NCI-H146 (cell line): ENCODE results near the gene CCS.
A peak's percentile ranks its signal among the peaks of the same experiment; 100 is the strongest.
"Not testable (repeated sequence)": the region's sequence is repeated elsewhere in the genome, so short reads cannot be mapped to it uniquely, and the experiment has no call there.

ENCODE experiments used
- DNase-seq: peaks from one replicate; lab custom pipeline; 2025; lab: John Stamatoyannopoulos, UW

Gene CCS

GRCh38 chr11:66592457-66593302 lies at the start of gene CCS, which contains the start of gene CCDC87:
TSS of gene CCS (plus strand) at chr11:66593185. CDS start at chr11:66593262, 77 bp downstream.
TSS of gene CCDC87 (minus strand) at chr11:66593063. CDS start at chr11:66593015, 48 bp downstream.
- DNase-seq, result peak; percentile 95

- DNase-seq, result no peak
Observed at GRCh38 chr11:66543263-66544107, 49.5 kb upstream of the CCS start.

DNA sequence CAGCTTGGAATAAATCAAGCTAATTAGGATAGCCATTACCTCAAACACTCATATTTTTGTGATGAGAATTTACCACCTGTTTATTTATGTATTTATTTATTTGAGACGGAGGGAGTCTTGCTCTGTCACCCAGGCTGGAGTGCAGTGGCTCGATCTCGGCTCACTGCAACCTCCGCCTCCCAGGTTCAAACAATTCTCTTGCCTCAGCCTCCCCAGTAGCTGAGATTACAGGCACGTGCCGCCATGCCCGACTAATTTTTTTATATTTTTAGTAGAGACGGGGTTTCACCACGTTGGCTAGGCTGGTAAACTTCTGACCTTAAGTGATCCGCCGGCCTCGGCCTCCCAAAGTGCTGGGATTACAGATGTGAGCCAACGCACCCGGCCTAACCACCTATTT lies 48.0 kb upstream of the CCS start:
- not testable (repeated sequence) for DNase-seq

DNA sequence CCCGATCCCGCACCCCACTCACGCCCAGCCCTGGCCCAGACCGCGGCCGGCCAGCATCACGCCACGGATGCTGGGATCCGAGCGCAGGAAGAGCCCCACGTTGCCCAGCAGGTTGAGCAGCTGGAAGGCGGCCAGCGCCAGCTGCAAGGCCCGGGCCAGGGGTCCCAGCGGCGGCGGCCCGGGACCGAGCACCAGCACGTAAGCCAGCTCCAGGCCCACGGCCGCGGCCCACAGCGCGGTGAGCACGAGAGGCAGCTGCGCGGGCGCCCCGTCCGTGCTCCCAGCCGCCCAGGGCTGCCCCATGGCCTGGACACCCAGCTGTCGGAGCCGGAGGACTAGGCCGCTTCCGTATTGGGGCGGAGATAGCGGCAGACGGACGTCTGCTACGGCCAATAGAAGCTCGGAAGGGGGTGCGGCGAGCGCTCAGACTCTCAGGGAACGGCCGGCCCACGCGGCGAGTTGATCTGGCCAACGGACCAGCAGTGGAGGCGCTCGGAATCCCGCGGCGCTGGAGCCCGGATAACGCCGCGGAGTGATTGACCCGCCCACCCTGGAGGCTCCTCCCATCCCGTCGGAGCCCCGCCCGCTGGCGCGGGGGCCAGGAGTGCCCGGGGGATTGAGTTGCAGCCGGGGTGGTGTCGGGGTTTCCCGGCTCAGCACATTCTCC lies 47.2 kb upstream of the CCS start, which contains the start of gene ZDHHC24:
ZDHHC24 (minus strand) TSS at position 348 of the 667 bp plus-strand sequence; CDS start at position 303, 45 bp downstream.
- peak; percentile 95 for DNase-seq

GRCh38 chr11:66546368-66546965 lies 46.5 kb upstream of the CCS start, which contains the start of gene ACTN3:
TSS of gene ACTN3 (plus strand) at chr11:66546903. CDS start at chr11:66546938, 35 bp downstream.
- no peak for DNase-seq

- DNase-seq, result no peak
Observed at GRCh38 chr11:66546966-66547661, 45.9 kb upstream of the CCS start.

- no peak for DNase-seq
Observed at GRCh38 chr11:66547662-66548009, 45.3 kb upstream of the CCS start.

DNA sequence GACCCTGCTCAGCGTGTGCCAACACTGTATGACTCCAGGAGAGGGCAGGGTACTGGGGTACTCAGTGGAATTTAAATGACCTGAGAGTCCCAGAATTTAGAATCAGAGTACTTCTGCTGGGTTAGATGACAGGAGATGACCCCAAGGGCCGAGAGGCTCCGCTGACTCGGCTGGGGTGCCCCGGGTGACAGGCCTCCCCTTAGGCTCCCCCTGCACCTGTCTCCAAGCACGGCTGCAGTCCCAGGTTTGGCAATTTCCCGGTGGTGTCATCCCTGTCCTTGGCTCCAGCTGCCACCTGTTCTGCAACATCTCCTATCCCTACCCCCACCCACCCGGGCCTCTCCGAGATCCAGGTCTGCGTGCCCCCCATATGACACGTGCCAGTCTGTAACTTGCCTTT lies 44.9 kb upstream of the CCS start:
- no peak for DNase-seq

- DNase-seq, result no peak
Observed at GRCh38 chr11:66548774-66549630, 44.0 kb upstream of the CCS start.

DNA sequence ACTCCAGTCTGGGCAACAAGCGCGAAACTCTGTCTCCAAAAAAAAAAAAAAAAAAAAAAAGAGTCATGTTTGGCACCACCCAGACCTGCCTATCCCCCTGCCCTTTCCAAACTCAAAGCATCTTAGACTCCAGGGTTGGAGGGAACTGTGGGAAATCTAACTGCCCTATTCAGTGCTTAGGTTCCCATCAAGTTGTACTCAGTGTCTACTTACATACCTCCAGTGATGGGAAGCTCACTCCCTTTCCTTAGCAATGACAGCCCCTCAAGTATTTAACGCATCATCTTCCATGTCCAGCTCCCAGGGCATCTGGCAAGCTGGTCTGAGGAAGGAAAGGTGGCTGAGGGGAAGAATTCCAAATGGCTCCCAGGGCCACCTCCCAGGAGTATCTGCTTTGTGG lies 43.3 kb upstream of the CCS start:
- DNase-seq, result no peak

- no peak for DNase-seq
Observed at GRCh38 chr11:66550887-66551286, 42.1 kb upstream of the CCS start.

- no peak for DNase-seq
Observed at GRCh38 chr11:66554602-66555001, 38.4 kb upstream of the CCS start.

DNA sequence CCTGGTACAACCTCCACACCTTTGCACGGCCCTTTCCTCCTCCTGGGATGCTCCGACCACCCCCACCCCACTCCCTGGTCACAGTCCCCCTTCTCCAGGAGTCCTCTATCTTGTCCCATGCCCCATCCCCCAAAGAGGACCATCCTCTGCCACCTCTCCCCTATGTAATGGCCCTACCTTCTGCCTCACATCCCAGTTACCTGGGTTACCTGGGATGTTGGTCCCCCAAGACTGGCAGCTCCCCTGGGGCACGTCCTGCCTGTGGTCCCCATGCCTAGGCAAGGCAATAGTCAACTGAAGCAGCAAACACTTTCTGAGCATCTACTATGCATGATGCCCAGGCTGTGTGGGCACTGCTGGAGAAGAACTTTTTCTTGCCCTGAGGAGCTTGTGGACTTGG lies 37.6 kb upstream of the CCS start:
- DNase-seq, result no peak

GRCh38 chr11:66556086-66556485 lies 36.9 kb upstream of the CCS start:
- no peak for DNase-seq

- no peak for DNase-seq
Observed at GRCh38 chr11:66557733-66558326, 35.2 kb upstream of the CCS start.

GRCh38 chr11:66559142-66559865 lies 33.7 kb upstream of the CCS start:
- no peak for DNase-seq

GRCh38 chr11:66559866-66560676 lies 32.9 kb upstream of the CCS start:
- DNase-seq, result no peak
